Rectal smooth muscle tissue (tissue), 1 donor: ENCODE results near the gene GRPEL2.
A peak's percentile ranks its signal among the peaks of the same experiment; 100 is the strongest.

Experiments
- H3K27ac ChIP-seq: one replicate; pipeline ENCODE4 v1.7.0; 2013; ENCODE audit warnings: low read depth, low read length, inconsistent platforms
- H3K27me3 ChIP-seq: one replicate; pipeline ENCODE4 v1.7.0; 2013; ENCODE audit warnings: low read length; ENCODE audit not compliant: control insufficient read depth, insufficient read depth
- H3K36me3 ChIP-seq: one replicate; pipeline ENCODE4 v1.7.0; 2013; ENCODE audit warnings: low read length; ENCODE audit not compliant: control insufficient read depth, insufficient read depth
- H3K4me1 ChIP-seq: one replicate; pipeline ENCODE4 v1.7.0; 2013; ENCODE audit warnings: low read length; ENCODE audit not compliant: control insufficient read depth, insufficient read depth
- H3K4me3 ChIP-seq: one replicate; pipeline ENCODE4 v1.7.0; 2013; ENCODE audit warnings: low read length
- H3K9ac ChIP-seq: one replicate; pipeline ENCODE4 v1.7.0; 2013; ENCODE audit warnings: low read length

The GRPEL2 gene

GRCh38 chr5:149364719-149365118 lies 19.4 kb downstream of the GRPEL2 start:
- Histone ChIP-seq H3K27ac (no peak overlapping the region), H3K4me3 (no peak overlapping the region), H3K4me1 (peaks cover 4% of the 10 kb centered on the region), H3K27me3 (no peaks in the 10 kb centered on the region), H3K36me3 (no peaks in the 10 kb centered on the region), H3K9ac (no peak overlapping the region)

- no peak overlapping the region for H3K4me3 ChIP-seq
- no peak overlapping the region for H3K9ac ChIP-seq
- H3K36me3 ChIP-seq, result no peaks in the 10 kb centered on the region
- H3K27ac ChIP-seq, result no peak overlapping the region
- no peaks in the 10 kb centered on the region for H3K27me3 ChIP-seq
- H3K4me1 ChIP-seq, result peaks cover 4% of the 10 kb centered on the region
Measured at GRCh38 chr5:149365418-149365817, 20.1 kb downstream of the GRPEL2 start.

GRCh38 chr5:149366169-149366729 lies 20.9 kb downstream of the GRPEL2 start:
- Histone ChIP-seq H3K36me3 (no peaks in the 10 kb centered on the region), H3K9ac (no peak overlapping the region), H3K27ac (no peak overlapping the region), H3K4me1 (peaks cover 6% of the 10 kb centered on the region), H3K4me3 (no peak overlapping the region), H3K27me3 (no peaks in the 10 kb centered on the region)

- Histone ChIP-seq H3K27ac (peak overlapping the region; percentile 70), H3K4me1 (peaks cover 14% of the 10 kb centered on the region), H3K27me3 (no peaks in the 10 kb centered on the region), H3K4me3 (no peak overlapping the region), H3K36me3 (no peaks in the 10 kb centered on the region), H3K9ac (no peak overlapping the region)
Measured at GRCh38 chr5:149367249-149367971, 22.1 kb downstream of the GRPEL2 start.

GRCh38 chr5:149367972-149368645 lies 22.8 kb downstream of the GRPEL2 start:
- no peaks in the 10 kb centered on the region for H3K27me3 ChIP-seq
- H3K36me3 ChIP-seq, result no peaks in the 10 kb centered on the region
- H3K27ac ChIP-seq, result peak overlapping the region; percentile 42
- no peak overlapping the region for H3K4me3 ChIP-seq
- H3K9ac ChIP-seq, result no peak overlapping the region
- H3K4me1 ChIP-seq, result peaks cover 14% of the 10 kb centered on the region

GRCh38 chr5:149370878-149371277 lies 25.6 kb downstream of the GRPEL2 start:
- Histone ChIP-seq H3K4me3 (no peak overlapping the region), H3K27me3 (no peaks in the 10 kb centered on the region), H3K4me1 (peaks cover 14% of the 10 kb centered on the region), H3K27ac (no peak overlapping the region), H3K36me3 (no peaks in the 10 kb centered on the region), H3K9ac (no peak overlapping the region)

GRCh38 chr5:149371296-149371962 lies 26.1 kb downstream of the GRPEL2 start:
- Histone ChIP-seq H3K4me3 (no peak overlapping the region), H3K4me1 (peaks cover 14% of the 10 kb centered on the region), H3K27me3 (no peaks in the 10 kb centered on the region), H3K27ac (peak overlapping the region; percentile 38), H3K9ac (no peak overlapping the region), H3K36me3 (no peaks in the 10 kb centered on the region)

GRCh38 chr5:149372076-149372795 lies 26.9 kb downstream of the GRPEL2 start:
- Histone ChIP-seq H3K4me1 (peaks cover 12% of the 10 kb centered on the region), H3K9ac (no peak overlapping the region), H3K4me3 (no peak overlapping the region), H3K27me3 (no peaks in the 10 kb centered on the region), H3K36me3 (no peaks in the 10 kb centered on the region), H3K27ac (peak overlapping the region; percentile 38)

GRCh38 chr5:149372932-149373331 lies 27.6 kb downstream of the GRPEL2 start:
- Histone ChIP-seq H3K27ac (peak overlapping the region; percentile 38), H3K4me1 (peaks cover 10% of the 10 kb centered on the region), H3K9ac (no peak overlapping the region), H3K4me3 (no peak overlapping the region), H3K36me3 (no peaks in the 10 kb centered on the region), H3K27me3 (no peaks in the 10 kb centered on the region)

GRCh38 chr5:149374303-149374702 lies 29.0 kb downstream of the GRPEL2 start:
- Histone ChIP-seq H3K4me3 (no peak overlapping the region), H3K36me3 (no peaks in the 10 kb centered on the region), H3K4me1 (peaks cover 18% of the 10 kb centered on the region), H3K9ac (no peak overlapping the region), H3K27me3 (no peaks in the 10 kb centered on the region), H3K27ac (no peak overlapping the region)

GRCh38 chr5:149374801-149375200 lies 29.5 kb downstream of the GRPEL2 start:
- Histone ChIP-seq H3K9ac (no peak overlapping the region), H3K4me3 (no peak overlapping the region), H3K27me3 (no peaks in the 10 kb centered on the region), H3K4me1 (peaks cover 23% of the 10 kb centered on the region), H3K27ac (no peak overlapping the region), H3K36me3 (no peaks in the 10 kb centered on the region)

GRCh38 chr5:149375434-149375833 lies 30.1 kb downstream of the GRPEL2 start:
- H3K36me3 ChIP-seq, result no peaks in the 10 kb centered on the region
- no peak overlapping the region for H3K27ac ChIP-seq
- no peak overlapping the region for H3K9ac ChIP-seq
- H3K4me1 ChIP-seq, result peaks cover 25% of the 10 kb centered on the region
- no peaks in the 10 kb centered on the region for H3K27me3 ChIP-seq
- no peak overlapping the region for H3K4me3 ChIP-seq
